GM18867 (cell line): ENCODE data around the gene VWC2.

Source experiments
- ATAC-seq: cut with Tn5 transposase; IDR thresholded peaks from one replicate; pipeline ENCODE4 v1.9.1; 2021; ENCODE audit warnings: mild to moderate bottlenecking, moderate library complexity; ENCODE audit not compliant: unreplicated experiment

The VWC2 gene

GRCh38 chr7:49927631-49928030, 154.2 kb downstream of the VWC2 start:
- no peak for ATAC-seq

- no peak for ATAC-seq
Measured at GRCh38 chr7:49928787-49929186, 155.3 kb downstream of the VWC2 start.

- ATAC-seq: no peak
Measured at GRCh38 chr7:49931627-49932026, 158.2 kb downstream of the VWC2 start.

GRCh38 chr7:49937608-49938007, 164.2 kb downstream of the VWC2 start:
- ATAC-seq: peak; percentile 55
